Pancreas (tissue), 10 donors: Measurements from ENCODE around the gene CPXM2. TPM values are rescaled to one million over a fixed set of nuclear protein-coding genes. Genes with fewer than 3 reads are reported as not detected.
"Not testable (repeated sequence)": the region's sequence is repeated elsewhere in the genome, so short reads cannot be mapped to it uniquely, and the experiment has no call there.

ENCODE experiments used
- ATAC-seq, 4 donors: fragments of 200-7000 bp; cut with Tn5 transposase; one replicate each; pipeline versions ENCODE4 v1.8.0 to v1.9.1; 2020; ENCODE audit warnings: mild to moderate bottlenecking in 4 of 4, moderate library complexity in 4 of 4
- DNase-seq, 6 donors: peaks; one replicate each; pipeline ENCODE4 v3.0.0-alpha.2; 2020
- FAIRE-seq: peaks from 2 replicates; lab custom pipeline; 2012; peaks lifted over from hg19 to GRCh38; lab: Jason Lieb, UNC
- H3K27ac ChIP-seq, 4 donors: fragments of 200-600 bp; sonication (generic); 1 replicate in 3 of 4; 2 replicates in 1 of 4; pipeline versions ENCODE4 v1.5.0 to v1.8.0; 2020
- H3K27me3 ChIP-seq, 4 donors: fragments of 200-600 bp; one replicate each; pipeline ENCODE4 v1.8.0; 2021
- H3K36me3 ChIP-seq, 3 donors: fragments of 200-600 bp; sonication (generic) in 1 of 3; one replicate each; pipeline versions ENCODE4 v1.5.0 to v1.8.0; 2020 to 2021
- H3K4me1 ChIP-seq, 3 donors: fragments of 200-600 bp; one replicate each; pipeline ENCODE4 v1.8.0; 2021
- H3K4me3 ChIP-seq, 4 donors: fragments of 200-600 bp; sonication (generic) in 2 of 4; one replicate each; pipeline versions ENCODE4 v1.5.0 to v1.8.0; 2020 to 2021
- H3K9me3 ChIP-seq, 4 donors: fragments of 200-600 bp; one replicate each; pipeline ENCODE4 v1.8.0; 2021
- CTCF ChIP-seq, 4 donors: fragments of 200-600 bp; sonication (generic) in 3 of 4; IDR thresholded peaks; one replicate each; pipeline versions ENCODE4 v1.5.0 to v1.8.0; 2021; ENCODE audit warnings: antibody characterized with exemption in 4 of 4
- WGBS, 2 donors: extraction: QIAGEN DNeasy Blood & Tissue Kit; methylation state at CpG; one replicate each; pipeline ENCODE4 v1.1.7; 2013; 5-methylcytosine and 5-hydroxymethylcytosine counted together
- intact Hi-C, 3 donors: fragments of 100-400 bp; cut with DNase I; formaldehyde crosslinking; loops; one replicate each; pipeline versions ENCODE4 v1.11.1 to v1.14.2; 2022
- polyA plus RNA-seq, 2 donors: library from polyadenylated mRNA; stranded (reverse); fragments of 200-250 nt; gene quantifications; one replicate each; pipeline ENCODE4 v1.2.3, GENCODE V29; 2013
- total RNA-seq, 6 donors: library from RNA; stranded (reverse); fragmentation: NEBNext Ultra II Directional in 4 of 6; extraction: Animal tissue kit (Norgen Biotek cat#: 25700) in 4 of 6; gene quantifications; one replicate each; pipeline versions ENCODE4 v1.2.1 to v1.2.4, GENCODE V29; 2021 to 2023
- donor health status: healthy with polysubstance abuse.
- donor health status: DM: no; HTN: no; CAD: no; lungs with moderate emphysema.
- donor health status: DM: no; HTN: no; CAD: no.
- donor health status: control.
- donor health status: control.
- donor health status: Bipolar disorder and iron deficiency.
- donor health status: DM: yes; HTN: yes; CAD: no.
- donor health status: DM: no; HTN: no; CAD: no.
- donor health status: DM: no; HTN: no; CAD: no.
- donor health status: DM: yes; HTN: yes; CAD: no.

CPXM2 gene
- total and polyA plus RNA-seq, 8 donors, result 0.46 to 3.9 (median 1.2) TPM

DNA sequence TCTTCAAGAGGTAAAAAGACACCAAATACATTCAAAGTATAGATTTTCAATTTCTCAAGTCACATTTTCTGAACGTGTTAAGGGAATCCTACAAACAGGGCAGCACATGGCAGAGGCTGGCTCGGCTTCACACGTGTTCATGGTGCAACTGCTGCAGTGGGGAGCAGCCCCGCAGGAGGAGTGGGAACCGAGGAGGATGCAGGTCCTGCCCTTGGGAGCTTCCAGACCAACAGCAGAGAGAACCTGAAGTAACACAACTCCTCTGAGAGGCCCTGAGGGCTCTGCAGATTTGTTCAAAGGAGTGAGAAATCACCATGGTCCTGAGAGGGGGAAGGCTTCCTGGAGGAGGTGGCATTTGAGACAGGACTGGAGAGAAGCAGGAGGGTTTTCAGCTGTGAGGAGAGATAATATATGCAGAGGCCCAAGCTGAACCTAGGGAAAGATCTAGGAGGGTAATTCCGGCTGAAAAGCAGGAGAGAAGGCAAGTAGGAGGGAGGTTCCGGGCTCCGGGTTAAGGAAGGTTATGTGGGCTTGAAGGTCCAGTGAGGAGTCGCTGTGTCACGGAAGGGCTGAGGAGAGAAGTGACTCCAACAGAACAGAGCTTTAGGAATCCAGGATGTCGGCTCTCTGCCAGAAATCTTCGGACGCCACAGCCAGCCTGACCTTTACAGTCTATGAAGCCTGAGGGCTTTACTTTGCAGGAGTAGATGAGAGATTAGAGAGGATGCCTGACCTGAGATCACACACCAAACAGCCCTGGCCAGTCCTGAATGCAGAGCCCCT is 148.0 kb downstream of the CPXM2 start:
- ATAC-seq, result no peak
- no peak for FAIRE-seq

DNA sequence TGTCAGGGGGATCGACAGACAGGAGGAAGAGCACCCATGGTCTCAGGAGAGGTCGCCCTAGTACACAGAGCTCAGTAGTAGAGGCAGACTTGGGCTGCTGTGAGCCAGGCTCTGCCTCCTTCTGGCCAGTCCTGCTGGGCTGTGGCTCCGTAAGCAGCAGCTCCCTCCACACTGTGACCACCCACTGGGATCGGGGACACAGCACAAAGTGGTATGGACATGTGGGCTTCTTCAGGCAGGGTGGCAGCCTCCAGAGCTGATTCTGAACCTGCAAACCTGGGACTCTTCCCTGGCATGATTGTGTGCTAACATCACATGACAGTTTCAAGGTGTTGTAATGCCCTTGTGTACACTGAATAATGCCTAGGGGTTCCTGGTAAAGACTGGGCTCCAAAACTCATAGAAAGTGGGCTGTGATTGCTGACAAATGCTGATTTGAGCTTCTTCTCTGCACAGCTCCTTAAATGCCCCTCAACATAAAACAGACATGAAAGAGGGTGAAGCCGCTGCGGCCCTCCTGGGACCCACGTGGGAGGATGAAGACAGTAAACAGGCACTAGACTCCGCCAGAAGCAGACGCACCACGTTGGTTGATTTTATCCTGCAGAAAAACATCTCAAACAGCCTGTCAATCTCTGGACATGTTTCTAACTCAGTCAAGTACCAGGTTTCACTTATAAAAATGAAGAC is 148.7 kb downstream of the CPXM2 start:
- ATAC-seq, result no peak
- FAIRE-seq, result no peak
- no peak overlapping the region for H3K4me3 ChIP-seq
- intact Hi-C loops, result no loop called here
- H3K9me3 ChIP-seq, result no peaks in the 10 kb centered on the region
- no peaks in the 10 kb centered on the region for H3K36me3 ChIP-seq
- H3K4me1 ChIP-seq, result no peaks in the 10 kb centered on the region
- H3K27me3 ChIP-seq, result no peaks in the 10 kb centered on the region
- H3K27ac ChIP-seq, result no peak overlapping the region
- DNase-seq, result no peak
- TF ChIP-seq CTCF (IDR thresholded peaks at IDR 0.05), result no peak
- 61 to 66% methylated on average over 10 of the region's 10 CpGs for WGBS, 2 donors

More for the DNA sequence above, 148.0 kb downstream of the CPXM2 start:
- no peak overlapping the region for H3K4me3 ChIP-seq
- H3K36me3 ChIP-seq, result no peaks in the 10 kb centered on the region
- no peak for TF ChIP-seq CTCF (IDR thresholded peaks at IDR 0.05)
- whole genome bisulfite sequencing, 2 donors, result 43 to 53% methylated on average over 13 of the region's 13 CpGs
- no peaks in the 10 kb centered on the region for H3K4me1 ChIP-seq
- H3K27ac ChIP-seq, result no peak overlapping the region
- DNase-seq, result no peak
- H3K9me3 ChIP-seq, result no peaks in the 10 kb centered on the region
- intact Hi-C loops, result no loop called here
- no peaks in the 10 kb centered on the region for H3K27me3 ChIP-seq

DNA sequence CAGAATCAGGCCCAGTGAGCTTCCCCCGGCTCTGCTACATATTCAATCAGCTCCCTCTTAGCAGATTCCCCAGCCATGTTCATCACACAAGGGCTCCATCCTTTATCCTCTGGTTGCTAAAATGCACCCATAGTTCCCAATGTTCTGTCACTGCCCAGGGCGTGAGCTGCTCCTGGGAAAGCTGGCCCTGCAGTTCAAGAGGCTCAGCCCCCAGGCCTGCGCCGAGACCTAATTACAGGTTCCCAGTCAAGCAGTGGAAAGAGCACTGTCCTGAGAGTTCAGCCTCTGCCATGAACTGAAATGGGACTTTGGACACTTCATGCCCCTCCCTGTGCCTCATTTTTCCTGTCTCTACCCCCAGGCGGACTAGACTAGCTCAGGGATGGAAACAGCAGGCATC is 149.9 kb downstream of the CPXM2 start:
- intact Hi-C loops, result no loop called here
- DNase-seq (no peak), FAIRE-seq (no peak), ATAC-seq (no peak)
- Histone ChIP-seq H3K36me3 (no peaks in the 10 kb centered on the region), H3K4me1 (no peaks in the 10 kb centered on the region), H3K27me3 (no peaks in the 10 kb centered on the region), H3K4me3 (no peak overlapping the region), H3K9me3 (no peaks in the 10 kb centered on the region), H3K27ac (no peak overlapping the region)
- no peak for TF ChIP-seq CTCF (IDR thresholded peaks at IDR 0.05)
- WGBS, 2 donors, result 78 to 79% methylated on average over 5 of the region's 5 CpGs

GRCh38 chr10:123741146-123741545 is 150.5 kb downstream of the CPXM2 start:
- Histone ChIP-seq H3K36me3 (no peaks in the 10 kb centered on the region), H3K27me3 (no peaks in the 10 kb centered on the region), H3K4me3 (no peak overlapping the region), H3K4me1 (no peaks in the 10 kb centered on the region), H3K27ac (no peak overlapping the region), H3K9me3 (no peaks in the 10 kb centered on the region)
- FAIRE-seq, result no peak
- intact Hi-C loops, result no loop called here
- DNase-seq, result no peak
- no peak for ATAC-seq
- WGBS, 2 donors, result 47 to 56% methylated on average over 7 of the region's 7 CpGs
- TF ChIP-seq CTCF (IDR thresholded peaks at IDR 0.05), result no peak

DNA sequence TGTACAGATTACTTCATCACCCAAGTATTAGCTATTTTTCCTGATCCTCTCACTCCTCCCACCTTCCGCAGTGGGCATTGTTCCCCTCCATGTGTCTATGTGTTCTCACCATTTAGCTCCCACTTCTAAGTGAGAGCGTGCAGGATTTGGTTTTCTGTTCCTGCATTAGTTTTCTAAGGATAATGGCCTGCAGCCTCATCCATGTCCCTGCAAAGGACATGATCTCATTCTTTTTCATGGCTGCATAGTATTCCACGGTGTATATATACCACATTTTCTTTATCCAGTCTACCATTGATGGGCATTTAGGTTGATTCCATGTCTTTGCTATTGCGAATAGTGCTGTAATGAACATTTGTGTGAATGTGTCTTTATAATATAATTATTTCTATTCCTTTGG is 154.7 kb downstream of the CPXM2 start:
- H3K4me1 ChIP-seq, H3K36me3 ChIP-seq, H3K27me3 ChIP-seq, H3K4me3 ChIP-seq, DNase-seq, ATAC-seq, H3K9me3 ChIP-seq, FAIRE-seq, intact Hi-C loops, H3K27ac ChIP-seq: not testable (repeated sequence)
- 78 to 79% methylated on average over 4 of the region's 4 CpGs for WGBS, 2 donors
